Panc1 (cell line): ENCODE measurements around the gene SLC12A8. TPM values are rescaled to one million over a fixed set of nuclear protein-coding genes. Genes with fewer than 3 reads are reported as not detected.

ENCODE experiments used
- ATAC-seq: fragments of 200-7000 bp; cut with Tn5 transposase; 2 replicates; pipeline ENCODE4 v1.9.1; 2020; ENCODE audit warnings: mild to moderate bottlenecking, moderate library complexity
- BruUV-seq: library from RNA; stranded (reverse); fragments of 400-500 nt; replicated peaks from 2 replicates; lab custom pipeline; 2021; lab: Mats Ljungman, UMichigan
- CTCF ChIA-PET: fragments of 300-600 bp; sonication (Branson Sonifier 250); formaldehyde crosslinking; loops from one replicate; lab custom pipeline; 2022; ENCODE audit warnings: antibody characterized with exemption; lab: Charles Lee
- POLR2A ChIA-PET: fragments of 300-600 bp; sonication (Branson Sonifier 250); formaldehyde crosslinking; loops from one replicate; lab custom pipeline; 2022; ENCODE audit warnings: antibody characterized with exemption; lab: Charles Lee
- DNase-seq: peaks from one replicate; pipeline ENCODE4 v3.0.0-alpha.2; 2010; ENCODE audit warnings: low read depth, low spot score
- H3K27ac ChIP-seq: 2 replicates; pipeline ENCODE4 v1.5.1; 2011; ENCODE audit warnings: mild to moderate bottlenecking, low read length, inconsistent platforms
- H3K27me3 ChIP-seq: fragments of 200-500 bp; sonication (Bioruptor generic); 2 replicates; pipeline ENCODE4 v1.6.0; 2014; ENCODE audit warnings: low read length, inconsistent platforms; ENCODE audit not compliant: control insufficient read depth, insufficient read depth
- H3K36me3 ChIP-seq: fragments of 200-500 bp; sonication (Bioruptor generic); 2 replicates; pipeline ENCODE4 v1.5.1; 2014; ENCODE audit warnings: inconsistent platforms, mild to moderate bottlenecking, low read length, moderate library complexity; ENCODE audit not compliant: control insufficient read depth, insufficient read depth
- H3K4me1 ChIP-seq: 2 replicates; pipeline ENCODE4 v1.5.1; 2011; ENCODE audit warnings: inconsistent platforms, mild to moderate bottlenecking, low read length, moderate library complexity; ENCODE audit not compliant: control insufficient read depth, insufficient read depth
- H3K4me3 ChIP-seq, 2 experiments: 2 replicates each; pipeline ENCODE4 v1.5.1; 2011 to 2012; ENCODE audit warnings: low read depth in 2 of 2, low read length in 2 of 2, mild to moderate bottlenecking in 2 of 2, inconsistent platforms in 1 of 2, moderate library complexity in 1 of 2
- H3K9me3 ChIP-seq: fragments of 200-500 bp; sonication (Bioruptor generic); 2 replicates; pipeline ENCODE4 v1.5.1; 2014; ENCODE audit warnings: low read depth, mild to moderate bottlenecking, inconsistent platforms, low read length, moderate library complexity; ENCODE audit not compliant: control insufficient read depth, insufficient read depth
- POLR2AphosphoS5 ChIP-seq: IDR thresholded peaks from 2 replicates; pipeline ENCODE4 v1.6.1; 2012; ENCODE audit warnings: mild to moderate bottlenecking, low read depth, low read length, moderate library complexity
- SIN3A ChIP-seq: IDR thresholded peaks from 2 replicates; pipeline ENCODE4 v1.6.1; 2012; ENCODE audit warnings: low read depth, mild to moderate bottlenecking, low read length, moderate library complexity, borderline replicate concordance; ENCODE audit not compliant: insufficient read depth
- TCF7L2 ChIP-seq: IDR thresholded peaks from 2 replicates; pipeline ENCODE4 v1.6.1; 2011; ENCODE audit warnings: mild to moderate bottlenecking, low read depth, low read length, inconsistent platforms
- in situ Hi-C: cut with HindIII; loops from 2 replicates; pipeline ENCODE4 v1.10.0; 2016; ENCODE audit warnings: low sequenced_read_pairs, low pct_unique_long_range_greater_than_20kb
- intact Hi-C: fragments of 100-400 bp; cut with micrococcal nuclease; formaldehyde crosslinking; loops from one replicate; pipeline ENCODE4 v1.10.0; 2022; ENCODE audit not compliant: unreplicated experiment
- total RNA-seq: library from RNA; stranded (reverse); gene quantifications from one replicate; pipeline ENCODE4 v1.2.1, GENCODE V29; 2021; ENCODE audit not compliant: unreplicated experiment
- TF ChIP-seq, protein P1 (sequence below): fragments of 450-650 bp; IDR thresholded peaks from 2 replicates; pipeline ENCODE4 v1.5.1; 2017; ENCODE audit warnings: mild to moderate bottlenecking
- TF ChIP-seq, protein P2 (sequence below), 2 experiments: IDR thresholded peaks; 2 replicates each; pipeline ENCODE4 v1.6.1; 2011 to 2012; ENCODE audit warnings: low read depth in 2 of 2, control low read depth in 1 of 2, low read length in 1 of 2, mild to moderate bottlenecking in 1 of 2, moderate library complexity in 1 of 2; ENCODE audit not compliant: insufficient read depth in 1 of 2

SLC12A8 gene
- total RNA-seq, 1 experiment from 2014 or later = 7.0 TPM

- CTCF ChIA-PET = interaction anchor here (0.7 kb wide), 1 partner anchor 8 kb away, joined by 10 read pairs; no protein-coding TSS in a partner anchor
- BruUV-seq = no TSS peak
- Histone ChIP-seq H3K36me3 (no peaks in the 10 kb centered on the region), H3K27me3 (no peaks in the 10 kb centered on the region), H3K27ac (peak overlapping the region; percentile 42; the same call in 1 of the 2 replicates), H3K4me1 (peaks cover 1% of the 10 kb centered on the region), H3K4me3 (no peak overlapping the region), H3K9me3 (no peaks in the 10 kb centered on the region)
- POLR2A ChIA-PET = interaction anchor here (0.6 to 0.7 kb wide), 2 partner anchors 40 to 111 kb away, joined by 3 to 10 read pairs; no protein-coding TSS in a partner anchor
- TF ChIP-seq POLR2AphosphoS5 (no peak), TCF7L2 (no peak)
- no peak for ATAC-seq
- intact Hi-C loops (loop anchor here (10.0 kb wide), 1 partner anchor 278 kb away; no protein-coding TSS in a partner anchor), in situ Hi-C loops (no loop called here)
- DNase-seq = no peak
Measured at GRCh38 chr3:125157183-125157582, 55.4 kb downstream of the SLC12A8 start.

DNA sequence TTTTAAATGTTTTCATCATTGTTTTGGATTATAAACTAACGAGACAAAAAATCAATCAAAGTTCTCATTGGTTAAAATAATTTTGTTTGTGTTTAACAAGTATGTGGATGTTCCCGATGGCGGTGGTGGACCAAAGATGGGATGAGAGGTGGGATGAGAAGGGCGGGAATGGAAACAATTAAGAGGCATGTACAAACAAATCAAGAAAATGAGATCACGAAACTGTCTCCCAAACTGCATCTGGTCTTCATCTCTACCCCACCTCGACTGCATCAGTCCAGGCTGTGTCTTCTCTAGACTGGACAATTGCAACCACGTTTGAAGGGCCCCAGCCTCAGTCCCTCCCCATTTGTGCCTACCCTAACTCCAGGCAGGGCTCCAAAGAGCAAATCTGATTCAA is 56.1 kb downstream of the SLC12A8 start:
- POLR2A ChIA-PET = interaction anchor here (0.6 to 0.7 kb wide), 2 partner anchors 40 to 110 kb away, joined by 3 to 10 read pairs; no protein-coding TSS in a partner anchor
- Histone ChIP-seq H3K4me3 (no peak overlapping the region), H3K9me3 (no peaks in the 10 kb centered on the region), H3K27me3 (no peaks in the 10 kb centered on the region), H3K36me3 (no peaks in the 10 kb centered on the region), H3K27ac (no peak overlapping the region), H3K4me1 (peaks cover 3% of the 10 kb centered on the region)
- no peak for TF ChIP-seq POLR2AphosphoS5
- no peak for TF ChIP-seq SIN3A
- no peak for TF ChIP-seq TCF7L2
- TF ChIP-seq, protein P1, sequence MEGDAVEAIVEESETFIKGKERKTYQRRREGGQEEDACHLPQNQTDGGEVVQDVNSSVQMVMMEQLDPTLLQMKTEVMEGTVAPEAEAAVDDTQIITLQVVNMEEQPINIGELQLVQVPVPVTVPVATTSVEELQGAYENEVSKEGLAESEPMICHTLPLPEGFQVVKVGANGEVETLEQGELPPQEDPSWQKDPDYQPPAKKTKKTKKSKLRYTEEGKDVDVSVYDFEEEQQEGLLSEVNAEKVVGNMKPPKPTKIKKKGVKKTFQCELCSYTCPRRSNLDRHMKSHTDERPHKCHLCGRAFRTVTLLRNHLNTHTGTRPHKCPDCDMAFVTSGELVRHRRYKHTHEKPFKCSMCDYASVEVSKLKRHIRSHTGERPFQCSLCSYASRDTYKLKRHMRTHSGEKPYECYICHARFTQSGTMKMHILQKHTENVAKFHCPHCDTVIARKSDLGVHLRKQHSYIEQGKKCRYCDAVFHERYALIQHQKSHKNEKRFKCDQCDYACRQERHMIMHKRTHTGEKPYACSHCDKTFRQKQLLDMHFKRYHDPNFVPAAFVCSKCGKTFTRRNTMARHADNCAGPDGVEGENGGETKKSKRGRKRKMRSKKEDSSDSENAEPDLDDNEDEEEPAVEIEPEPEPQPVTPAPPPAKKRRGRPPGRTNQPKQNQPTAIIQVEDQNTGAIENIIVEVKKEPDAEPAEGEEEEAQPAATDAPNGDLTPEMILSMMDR = no peak
- TF ChIP-seq, protein P2, sequence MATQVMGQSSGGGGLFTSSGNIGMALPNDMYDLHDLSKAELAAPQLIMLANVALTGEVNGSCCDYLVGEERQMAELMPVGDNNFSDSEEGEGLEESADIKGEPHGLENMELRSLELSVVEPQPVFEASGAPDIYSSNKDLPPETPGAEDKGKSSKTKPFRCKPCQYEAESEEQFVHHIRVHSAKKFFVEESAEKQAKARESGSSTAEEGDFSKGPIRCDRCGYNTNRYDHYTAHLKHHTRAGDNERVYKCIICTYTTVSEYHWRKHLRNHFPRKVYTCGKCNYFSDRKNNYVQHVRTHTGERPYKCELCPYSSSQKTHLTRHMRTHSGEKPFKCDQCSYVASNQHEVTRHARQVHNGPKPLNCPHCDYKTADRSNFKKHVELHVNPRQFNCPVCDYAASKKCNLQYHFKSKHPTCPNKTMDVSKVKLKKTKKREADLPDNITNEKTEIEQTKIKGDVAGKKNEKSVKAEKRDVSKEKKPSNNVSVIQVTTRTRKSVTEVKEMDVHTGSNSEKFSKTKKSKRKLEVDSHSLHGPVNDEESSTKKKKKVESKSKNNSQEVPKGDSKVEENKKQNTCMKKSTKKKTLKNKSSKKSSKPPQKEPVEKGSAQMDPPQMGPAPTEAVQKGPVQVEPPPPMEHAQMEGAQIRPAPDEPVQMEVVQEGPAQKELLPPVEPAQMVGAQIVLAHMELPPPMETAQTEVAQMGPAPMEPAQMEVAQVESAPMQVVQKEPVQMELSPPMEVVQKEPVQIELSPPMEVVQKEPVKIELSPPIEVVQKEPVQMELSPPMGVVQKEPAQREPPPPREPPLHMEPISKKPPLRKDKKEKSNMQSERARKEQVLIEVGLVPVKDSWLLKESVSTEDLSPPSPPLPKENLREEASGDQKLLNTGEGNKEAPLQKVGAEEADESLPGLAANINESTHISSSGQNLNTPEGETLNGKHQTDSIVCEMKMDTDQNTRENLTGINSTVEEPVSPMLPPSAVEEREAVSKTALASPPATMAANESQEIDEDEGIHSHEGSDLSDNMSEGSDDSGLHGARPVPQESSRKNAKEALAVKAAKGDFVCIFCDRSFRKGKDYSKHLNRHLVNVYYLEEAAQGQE (IDR thresholded peaks at IDR 0.05; ENCODE audit: insufficient read depth in 1 of 2, low read depth in 2 of 2, low read length in 1 of 2) = no peak
- DNase-seq (no peak), ATAC-seq (no peak)
- intact Hi-C loops = loop anchor here (10.0 kb wide), 1 partner anchor 278 kb away; no protein-coding TSS in a partner anchor
- CTCF ChIA-PET = interaction anchor here (0.7 kb wide), 1 partner anchor 9 kb away, joined by 10 read pairs; no protein-coding TSS in a partner anchor
- no TSS peak for BruUV-seq
- in situ Hi-C loops = no loop called here

DNA sequence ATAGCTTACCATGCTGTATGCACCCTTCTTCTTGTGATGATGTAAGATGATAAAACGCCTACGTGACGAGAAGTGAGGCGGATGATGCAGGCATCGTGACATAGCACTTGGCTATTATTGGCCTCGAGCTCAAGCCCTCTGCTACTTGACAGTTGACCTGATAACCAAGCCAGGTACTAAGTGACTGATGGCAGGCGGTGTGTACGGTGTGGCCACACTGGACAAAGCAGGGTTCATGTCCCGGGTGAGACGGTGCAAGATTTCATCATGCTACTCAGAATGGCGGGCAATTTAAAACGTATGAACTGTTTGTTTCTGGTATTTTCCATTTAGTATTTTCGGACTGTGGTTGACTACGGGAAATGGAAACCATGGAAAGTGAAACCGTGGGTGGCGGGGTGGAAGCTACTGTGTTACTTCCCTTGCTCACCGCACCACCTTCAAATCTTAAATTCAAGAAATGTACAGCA is 57.7 kb downstream of the SLC12A8 start:
- TF ChIP-seq, protein P2 (IDR thresholded peaks at IDR 0.05; ENCODE audit: insufficient read depth in 1 of 2, low read depth in 2 of 2, low read length in 1 of 2) = no peak
- TF ChIP-seq, protein P1 = no peak
- no peak for TF ChIP-seq TCF7L2
- no peaks in the 10 kb centered on the region for H3K9me3 ChIP-seq
- BruUV-seq = no TSS peak
- peak overlapping the region; percentile 60; the same call in 1 of the 2 replicates for H3K27ac ChIP-seq
- no peak overlapping the region for H3K4me3 ChIP-seq
- no peaks in the 10 kb centered on the region for H3K36me3 ChIP-seq
- ChIA-PET POLR2A (interaction anchor here (0.6 kb wide), 1 partner anchor 121 kb away, joined by 8 read pairs; no protein-coding TSS in a partner anchor), CTCF (no interaction called here)
- in situ Hi-C loops = no loop called here
- H3K4me1 ChIP-seq = peaks cover 6% of the 10 kb centered on the region
- DNase-seq = no peak
- no peaks in the 10 kb centered on the region for H3K27me3 ChIP-seq
- ATAC-seq = no peak
- intact Hi-C loops = loop anchor here (5.0 to 10.0 kb wide), 2 partner anchors 103 to 280 kb away; no protein-coding TSS in a partner anchor
